ENCODE results near the gene CHCHD10. TPM values are rescaled to one million over a fixed set of nuclear protein-coding genes. Genes with fewer than 3 reads are reported as not detected.

CHCHD10 gene
- total and polyA plus RNA-seq, 2 of the 4 experiments (the other 2 are of a cell fraction), result 2.2 to 11.2 TPM

DNA sequence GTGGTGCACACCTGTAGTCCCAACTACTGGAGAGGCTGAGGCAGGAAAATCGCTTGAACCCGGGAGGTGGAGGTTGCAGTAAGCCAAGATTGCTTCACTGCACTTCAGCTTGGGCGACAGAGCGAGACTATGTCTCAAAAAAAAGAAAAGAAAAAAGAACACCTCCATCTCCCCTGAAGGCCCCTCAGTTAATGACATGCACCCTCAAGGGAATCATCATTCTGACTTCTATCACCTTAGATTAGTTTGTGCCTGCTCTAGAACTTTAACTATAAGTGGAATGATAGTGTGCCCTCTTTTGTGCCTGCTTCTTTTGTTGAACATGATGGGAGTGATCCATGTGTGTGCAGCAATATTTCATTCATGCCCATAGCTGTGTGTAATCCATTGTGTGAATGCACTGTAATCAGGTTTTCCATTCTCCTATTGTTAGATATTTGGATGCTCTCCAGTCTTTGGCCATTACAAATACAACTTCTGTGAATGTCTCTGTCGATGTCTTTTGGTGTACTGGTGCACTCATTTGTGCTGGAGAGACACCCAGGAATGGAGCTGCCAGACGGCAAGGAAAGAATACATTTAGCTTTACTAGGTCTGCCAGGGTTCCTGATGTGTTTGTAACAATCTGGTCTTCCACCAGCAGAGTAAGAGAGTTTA lies 12.7 kb downstream of the CHCHD10 start:
- Histone ChIP-seq H2BK15ac (ENCODE audit: low read depth, low read length) (no peak overlapping the region), H3K18ac (ENCODE audit: low read depth, low read length) (no peak overlapping the region), H2BK120ac (ENCODE audit: low read depth, low read length) (no peak overlapping the region), H2AFZ (replicated peaks; ENCODE audit: low read length, poor library complexity) (peak overlapping the region; percentile 13), H3K4ac (ENCODE audit: low read depth, low read length) (no peak overlapping the region), H3K23ac (ENCODE audit: low read depth, low read length) (no peak overlapping the region), H3K4me1 (ENCODE audit: control insufficient read depth, insufficient read depth, low read length) (no peaks in the 10 kb centered on the region; the same call in 1 of the 2 replicates), H3K27me3 (ENCODE audit: control insufficient read depth, insufficient read depth, low read length) (0 out of 2 replicates have a peak, but pooled peaks cover 1% of the 10 kb centered on the region), H3K9me3 (ENCODE audit: control insufficient read depth, insufficient read depth, low read length) (no peaks in the 10 kb centered on the region), H4K20me1 (ENCODE audit: insufficient read depth, low read length) (no peaks in the 10 kb centered on the region), H4K8ac (ENCODE audit: low read depth in 2 of 2, low read length in 2 of 2) (no peak overlapping the region), H3K56ac (ENCODE audit: extremely low read depth, insufficient read depth, low read length) (no peak overlapping the region), H4K5ac (ENCODE audit: low read depth, low read length) (no peak overlapping the region), H3K4me3 (ENCODE audit: insufficient read depth, low read depth, low read length) (no peak overlapping the region), H3K9ac (ENCODE audit: low read depth, low read length) (no peak overlapping the region), H4K91ac (ENCODE audit: insufficient read depth, low read depth, low read length) (no peak overlapping the region), H2BK5ac (ENCODE audit: low read depth, low read length, poor library complexity, severe bottlenecking) (no peak overlapping the region), H3K14ac (replicated peaks; ENCODE audit: low read depth, low read length) (no peak overlapping the region), H2BK20ac (ENCODE audit: low read depth, low read length) (no peak overlapping the region), H2AK5ac (ENCODE audit: low read depth, low read length) (no peak overlapping the region), H3K27ac (ENCODE audit: insufficient read depth, low read length) (no peak overlapping the region), H3K36me3 (ENCODE audit: control insufficient read depth, insufficient read depth, low read length) (no peaks in the 10 kb centered on the region), H3K79me1 (ENCODE audit: low read depth in 1 of 2, low read length in 2 of 2) (peaks cover 6% of the 10 kb centered on the region in 2 experiments; a peak in 3 of 4 replicates), H3K4me2 (ENCODE audit: low read depth, low read length) (no peak overlapping the region), H2AK9ac (replicated peaks; ENCODE audit: low read depth, low read length, poor library complexity) (no peak overlapping the region), H3K9me1 (ENCODE audit: insufficient read depth, low read length) (no peaks in the 10 kb centered on the region)
- WGBS, 2 experiments (ENCODE audit: extremely low coverage in 2 of 2, insufficient read length in 1 of 2), result no CpG with 5 or more reads among the region's 6 CpGs
- no TSS peak for BruUV-seq (replicated peaks)
- ChIA-PET CTCF (interaction anchor here (0.7 kb wide), 1 partner anchor 1916 kb away, joined by 3 read pairs; no protein-coding TSS in a partner anchor), POLR2A (ENCODE audit: unreplicated experiment) (no interaction called here)
- ATAC-seq (ENCODE audit: low read depth) (no peak), DNase-seq (no peak)
- no peak for TF ChIP-seq BHLHE40 (IDR thresholded peaks at IDR 0.05; ENCODE audit: low read depth, low read length)
- no peak for TF ChIP-seq CHD1 (IDR thresholded peaks at IDR 0.05; ENCODE audit: low read depth, low read length)
- TF ChIP-seq RFX5 (IDR thresholded peaks at IDR 0.05; ENCODE audit: low read depth, low read length), result no peak
- TF ChIP-seq RAD21 (IDR thresholded peaks at IDR 0.05; ENCODE audit: low read length), result no peak
- TF ChIP-seq, protein P1, sequence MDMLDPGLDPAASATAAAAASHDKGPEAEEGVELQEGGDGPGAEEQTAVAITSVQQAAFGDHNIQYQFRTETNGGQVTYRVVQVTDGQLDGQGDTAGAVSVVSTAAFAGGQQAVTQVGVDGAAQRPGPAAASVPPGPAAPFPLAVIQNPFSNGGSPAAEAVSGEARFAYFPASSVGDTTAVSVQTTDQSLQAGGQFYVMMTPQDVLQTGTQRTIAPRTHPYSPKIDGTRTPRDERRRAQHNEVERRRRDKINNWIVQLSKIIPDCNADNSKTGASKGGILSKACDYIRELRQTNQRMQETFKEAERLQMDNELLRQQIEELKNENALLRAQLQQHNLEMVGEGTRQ (IDR thresholded peaks at IDR 0.05; ENCODE audit: low read depth, low read length), result no peak
- no peak for TF ChIP-seq SMC3 (IDR thresholded peaks at IDR 0.05; ENCODE audit: low read depth, low read length)
- no peak for TF ChIP-seq CEBPB (IDR thresholded peaks at IDR 0.05; ENCODE audit: low read depth, low read length)
- no peak for TF ChIP-seq NFE2L2 (IDR thresholded peaks at IDR 0.05; ENCODE audit: low read depth, low read length)
- TF ChIP-seq MXI1 (IDR thresholded peaks at IDR 0.05; ENCODE audit: borderline replicate concordance, low read depth, low read length), result no peak
- TF ChIP-seq POLR2A (IDR thresholded peaks at IDR 0.05; ENCODE audit: low read depth, low read length), result no peak
- intact Hi-C loops (cut with micrococcal nuclease) (no loop called here), in situ Hi-C loops (cut with MboI; ENCODE audit: low sequenced_read_pairs) (no loop called here), dilution Hi-C loops (cut with HindIII; ENCODE audit: low sequenced_read_pairs, unreplicated experiment) (no loop called here)

Measured in IMR-90 (cell line).